GM12878 (cell line): ENCODE results near the gene SLC6A17. TPM values are rescaled to one million over a fixed set of nuclear protein-coding genes. Genes with fewer than 3 reads are reported as not detected.

Experiments
- ATAC-seq: fragments of 200-7000 bp; cut with Tn5 transposase; 3 replicates; pipeline ENCODE4 v1.9.1; 2020; ENCODE audit warnings: mild to moderate bottlenecking, moderate library complexity
- BruUV-seq: library from RNA; stranded (reverse); fragments of 400-500 nt; replicated peaks from 2 replicates; lab custom pipeline; 2021; lab: Mats Ljungman, UMichigan
- CTCF ChIA-PET: fragments of 300-600 bp; sonication (Branson Sonifier 250); formaldehyde crosslinking; extraction: SDS; loops from one replicate; lab custom pipeline; 2021; ENCODE audit warnings: inconsistent platforms; lab: Yijun Ruan, JAX
- POLR2A ChIA-PET: fragments of 350-600 bp; formaldehyde crosslinking; extraction: SDS; loops from one replicate; lab custom pipeline; 2021; ENCODE audit warnings: inconsistent platforms; lab: Charles Lee
- RAD21 ChIA-PET: fragments of 300-600 bp; sonication (Branson Sonifier 250); formaldehyde crosslinking; loops from one replicate; lab custom pipeline; 2023; ENCODE audit warnings: antibody characterized with exemption; ENCODE audit not compliant: unreplicated experiment; lab: Charles Lee
- SMC1A ChIA-PET: fragments of 300-600 bp; sonication (Branson Sonifier 250); formaldehyde crosslinking; loops from one replicate; lab custom pipeline; 2023; ENCODE audit not compliant: unreplicated experiment, uncharacterized antibody; lab: Charles Lee
- DNase-seq: peaks from one replicate; pipeline ENCODE4 v3.0.0-alpha.2; 2011; ENCODE audit warnings: low read depth, low spot score
- FAIRE-seq: peaks from 3 replicates; lab custom pipeline; 2011; peaks lifted over from hg19 to GRCh38; lab: Jason Lieb, UNC
- H2AFZ ChIP-seq: 2 replicates; pipeline ENCODE4 v1.6.0; 2011; ENCODE audit warnings: low read depth, low read length, control low read depth; ENCODE audit not compliant: control insufficient read depth
- H3K27ac ChIP-seq: 2 replicates; pipeline ENCODE4 v1.5.1; 2011; ENCODE audit warnings: control low read depth; ENCODE audit not compliant: control insufficient read depth, insufficient read depth
- H3K27me3 ChIP-seq, 2 experiments: replicated peaks in 1 of 2; 2 replicates each; pipeline versions ENCODE4 v1.6.0 to v1.6.1; 2011; ENCODE audit warnings: low read length in 1 of 2; ENCODE audit not compliant: control insufficient read depth in 2 of 2, insufficient read depth in 2 of 2
- H3K36me3 ChIP-seq, 2 experiments: 2 replicates each; pipeline ENCODE4 v1.5.1; 2011; ENCODE audit warnings: low read length in 1 of 2; ENCODE audit not compliant: control insufficient read depth in 2 of 2, insufficient read depth in 2 of 2
- H3K4me1 ChIP-seq: 2 replicates; pipeline ENCODE4 v1.6.1; 2011; ENCODE audit warnings: mild to moderate bottlenecking, low read length, moderate library complexity, mixed read lengths; ENCODE audit not compliant: control insufficient read depth, insufficient read depth
- H3K4me2 ChIP-seq: 2 replicates; pipeline ENCODE4 v1.6.0; 2011; ENCODE audit warnings: control low read depth; ENCODE audit not compliant: control insufficient read depth, insufficient read depth
- H3K4me3 ChIP-seq: fragments of 200-600 bp; sonication (generic); 2 replicates; pipeline ENCODE4 v1.5.1; 2016
- H3K79me2 ChIP-seq: 2 replicates; pipeline ENCODE4 v1.6.0; 2011; ENCODE audit warnings: low read length; ENCODE audit not compliant: control insufficient read depth, insufficient read depth
- H3K9ac ChIP-seq: 2 replicates; pipeline ENCODE4 v1.8.0; 2011; ENCODE audit warnings: low read length, control low read depth, mixed read lengths; ENCODE audit not compliant: control insufficient read depth, insufficient read depth
- H3K9me3 ChIP-seq: replicated peaks from 3 replicates; pipeline ENCODE4 v1.5.1; 2011; ENCODE audit warnings: mild to moderate bottlenecking, low read length; ENCODE audit not compliant: control insufficient read depth, insufficient read depth
- H4K20me1 ChIP-seq: 2 replicates; pipeline ENCODE4 v1.6.0; 2011; ENCODE audit not compliant: control insufficient read depth, insufficient read depth
- ATF2 ChIP-seq: IDR thresholded peaks from 2 replicates; pipeline ENCODE4 v1.6.1; 2012; ENCODE audit warnings: low read length, inconsistent platforms
- BHLHE40 ChIP-seq, 2 experiments: fragments of 450-650 bp in 1 of 2; IDR thresholded peaks; 2 replicates each; pipeline ENCODE4 v1.6.1; 2011 to 2017; ENCODE audit warnings: low read depth in 2 of 2, borderline replicate concordance in 1 of 2, improper control_type of control experiment in 1 of 2, low read length in 1 of 2, mild to moderate bottlenecking in 1 of 2
- CBX3 ChIP-seq: fragments of 200-600 bp; sonication (generic); IDR thresholded peaks from 2 replicates; pipeline ENCODE4 v1.6.1; 2016; ENCODE audit warnings: low read depth, borderline replicate concordance
- E4F1 ChIP-seq: fragments of 450-650 bp; IDR thresholded peaks from 2 replicates; pipeline ENCODE4 v1.6.1; 2018; ENCODE audit warnings: borderline replicate concordance, mild to moderate bottlenecking; ENCODE audit not compliant: partially characterized antibody
- HDGF ChIP-seq: fragments of 450-650 bp; IDR thresholded peaks from 2 replicates; pipeline ENCODE4 v1.6.1; 2016; ENCODE audit warnings: antibody characterized with exemption
- KAT2A ChIP-seq: conservative IDR thresholded peaks from 2 replicates; pipeline ENCODE4 v1.6.1; 2011; ENCODE audit warnings: low read depth, low read length; ENCODE audit not compliant: control insufficient read depth
- MLLT1 ChIP-seq: fragments of 450-650 bp; IDR thresholded peaks from 2 replicates; pipeline ENCODE4 v1.6.1; 2016; ENCODE audit warnings: mild to moderate bottlenecking
- NRF1 ChIP-seq: conservative IDR thresholded peaks from 2 replicates; pipeline ENCODE4 v1.6.1; 2011; ENCODE audit warnings: mild to moderate bottlenecking, low read depth, low read length, improper control_type of control experiment
- PAX8 ChIP-seq: fragments of 450-650 bp; IDR thresholded peaks from 2 replicates; pipeline ENCODE4 v1.6.1; 2017; ENCODE audit warnings: mild to moderate bottlenecking, moderate library complexity
- PRDM15 ChIP-seq: fragments of 450-650 bp; formaldehyde crosslinking; IDR thresholded peaks from 2 replicates; pipeline ENCODE4 v1.4.0; 2020; ENCODE audit warnings: mild to moderate bottlenecking, moderate library complexity
- STAT1 ChIP-seq: fragments of 450-650 bp; conservative IDR thresholded peaks from 2 replicates; pipeline ENCODE4 v1.6.1; 2014; ENCODE audit warnings: antibody characterized with exemption, mild to moderate bottlenecking
- TCF12 ChIP-seq: IDR thresholded peaks from 2 replicates; pipeline ENCODE4 v1.6.1; 2011; ENCODE audit warnings: low read depth, mild to moderate bottlenecking, low read length
- USF1 ChIP-seq: IDR thresholded peaks from 2 replicates; pipeline ENCODE4 v1.6.1; 2011; ENCODE audit warnings: borderline replicate concordance, low read depth, mild to moderate bottlenecking, moderate library complexity, mixed read lengths, low read length; ENCODE audit not compliant: insufficient read depth; ENCODE audit errors: extremely low read length
- ZBED1 ChIP-seq: IDR thresholded peaks from 2 replicates; pipeline ENCODE4 v1.6.1; 2016; ENCODE audit warnings: borderline replicate concordance
- in situ Hi-C: fragments of 300-500 bp; cut with MboI; formaldehyde crosslinking; loops from 9 replicates; pipeline ENCODE4 v1.14.3; 2018; ENCODE audit warnings: mixed read lengths
- intact Hi-C: fragments of 100-400 bp; cut with micrococcal nuclease; formaldehyde crosslinking; loops from one replicate; pipeline ENCODE4 v1.14.2; 2022; ENCODE audit not compliant: unreplicated experiment
- polyA plus RNA-seq, 11 experiments: library from polyadenylated mRNA; depleted of rRNA in 4 of 11; unstranded in 6 of 11; stranded (reverse) in 5 of 11; fragments of >200 nt; fragmentation: Nextera tagmentation in 4 of 11; fragmentation: Illumina TruSeq in 1 of 11; extraction: Ambion mirVana in 4 of 11; extraction: Trizol in 1 of 11; gene quantifications; 1 replicate in 1 of 11; 2 replicates in 10 of 11; pipeline versions ENCODE4 v1.2.1 to v1.2.3, GENCODE V29; 2011 to 2016; ENCODE audit warnings: inconsistent platforms in 2 of 11, missing spikeins in 2 of 11, low read depth in 1 of 11
- total RNA-seq, 4 experiments: library from RNA; depleted of rRNA in 3 of 4; stranded (reverse); fragments of >200 nt in 3 of 4; fragmentation: Illumina TruSeq in 1 of 4; extraction: Trizol in 1 of 4; gene quantifications; 2 replicates each; pipeline versions ENCODE4 v1.2.1 to v1.2.3, GENCODE V29; 2013 to 2021

The SLC6A17 gene
- total and polyA plus RNA-seq, 10 of the 15 experiments (the other 5 are each of a cell fraction or from before 2014, with no cell fraction given): not detected

GRCh38 chr1:110153407-110153950, 3.2 kb downstream of the SLC6A17 start:
- no peak for DNase-seq
- no peaks in the 10 kb centered on the region for H4K20me1 ChIP-seq
- no peak for ATAC-seq
- ChIA-PET SMC1A (no interaction called here), CTCF (no interaction called here), RAD21 (no interaction called here), POLR2A (no interaction called here)
- no peaks in the 10 kb centered on the region for H3K79me2 ChIP-seq
- H3K4me3 ChIP-seq: no peak overlapping the region
- no peak overlapping the region for H3K9ac ChIP-seq
- peaks cover 5 to 12% of the 10 kb centered on the region in 2 experiments; a peak in 3 of 4 replicates for H3K27me3 ChIP-seq
- H3K27ac ChIP-seq: no peak overlapping the region
- intact Hi-C loops (no loop called here), in situ Hi-C loops (no loop called here)
- H3K9me3 ChIP-seq: no peaks in the 10 kb centered on the region
- no peak for FAIRE-seq
- BruUV-seq: no TSS peak
- no peaks in the 10 kb centered on the region for H3K4me1 ChIP-seq
- H2AFZ ChIP-seq: no peak overlapping the region
- no peaks in the 10 kb centered on the region for H3K36me3 ChIP-seq
- H3K4me2 ChIP-seq: no peak overlapping the region
- TF ChIP-seq NRF1 (no peak), PRDM15 (CRISPR knock-in tag) (no peak), E4F1 (no peak), TCF12 (no peak), MLLT1 (no peak), PAX8 (no peak), USF1 (no peak), KAT2A (no peak), ZBED1 (no peak), CBX3 (no peak), BHLHE40 (IDR thresholded peaks at IDR 0.05; ENCODE audit: borderline replicate concordance in 1 of 2, low read depth in 2 of 2, low read length in 1 of 2) (no peak), HDGF (no peak), ATF2 (no peak), STAT1 (no peak)
